Endothelial cell of umbilical vein (primary cell): ENCODE results near the gene XAGE3.
"Not testable (repeated sequence)": the region's sequence is repeated elsewhere in the genome, so short reads cannot be mapped to it uniquely, and the experiment has no call there.

Experiments
- CTCF ChIP-seq, 2 donors: IDR thresholded peaks; 1 replicate in 1 of 2; 2 replicates in 1 of 2; pipeline ENCODE4 v1.5.1; 2011; ENCODE audit warnings: low read length in 2 of 2, mild to moderate bottlenecking in 2 of 2, moderate library complexity in 2 of 2, control low read depth in 1 of 2, inconsistent platforms in 1 of 2, low read depth in 1 of 2; ENCODE audit not compliant: insufficient read depth in 1 of 2; ENCODE audit errors: extremely low read depth in 1 of 2
- GATA2 ChIP-seq: IDR thresholded peaks from 2 replicates; pipeline ENCODE4 v1.7.0; 2011; ENCODE audit warnings: low read depth, mild to moderate bottlenecking, moderate library complexity, mixed read lengths, low read length; ENCODE audit not compliant: insufficient read length, insufficient read depth
- MAX ChIP-seq: IDR thresholded peaks from 2 replicates; pipeline ENCODE4 v1.6.1; 2011; ENCODE audit not compliant: insufficient read depth, insufficient read length
- POLR2A ChIP-seq: IDR thresholded peaks from 2 replicates; pipeline ENCODE4 v1.6.1; 2012; ENCODE audit warnings: low read depth, mild to moderate bottlenecking, control low read depth, low read length

- TF ChIP-seq POLR2A; CTCF (IDR thresholded peaks at IDR 0.05; ENCODE audit: extremely low read depth in 1 of 2, insufficient read depth in 1 of 2, low read depth in 1 of 2, low read length in 2 of 2); MAX; GATA2: not testable (repeated sequence)
These were observed 5.9 kb upstream of the XAGE3 start for GRCh38 chrX:52873825-52874224.
